HG03558 (cell line): Measurements from ENCODE around the gene RBM24.
"Not testable (repeated sequence)": the region's sequence is repeated elsewhere in the genome, so short reads cannot be mapped to it uniquely, and the experiment has no call there.

ENCODE experiments used
- ATAC-seq: cut with Tn5 transposase; IDR thresholded peaks from one replicate; pipeline ENCODE4 v1.9.1; 2021; ENCODE audit warnings: moderate number of reproducible peaks; ENCODE audit not compliant: unreplicated experiment; ENCODE audit errors: extremely low read depth

Gene RBM24

GRCh38 chr6:17289630-17290061 lies 8.5 kb downstream of the RBM24 start:
- ATAC-seq: no peak

DNA sequence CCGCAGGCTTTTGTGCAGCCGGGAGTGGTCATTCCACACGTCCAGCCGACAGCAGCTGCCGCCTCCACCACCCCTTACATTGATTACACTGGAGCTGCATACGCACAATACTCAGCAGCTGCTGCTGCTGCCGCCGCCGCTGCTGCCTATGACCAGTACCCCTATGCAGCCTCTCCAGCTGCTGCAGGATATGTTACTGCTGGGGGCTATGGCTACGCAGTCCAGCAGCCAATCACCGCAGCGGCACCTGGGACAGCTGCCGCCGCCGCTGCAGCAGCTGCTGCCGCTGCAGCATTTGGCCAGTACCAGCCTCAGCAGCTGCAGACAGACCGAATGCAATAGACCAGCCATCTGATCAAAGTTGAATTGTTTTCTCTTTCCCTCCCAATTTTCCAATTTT lies 10.6 kb downstream of the RBM24 start:
- no peak for ATAC-seq

- no peak for ATAC-seq
Observed at GRCh38 chr6:17292600-17293133, 11.5 kb downstream of the RBM24 start.

GRCh38 chr6:17293395-17293794 lies 12.2 kb downstream of the RBM24 start:
- no peak for ATAC-seq

- no peak for ATAC-seq
Observed at GRCh38 chr6:17297271-17298080, 16.3 kb downstream of the RBM24 start.

DNA sequence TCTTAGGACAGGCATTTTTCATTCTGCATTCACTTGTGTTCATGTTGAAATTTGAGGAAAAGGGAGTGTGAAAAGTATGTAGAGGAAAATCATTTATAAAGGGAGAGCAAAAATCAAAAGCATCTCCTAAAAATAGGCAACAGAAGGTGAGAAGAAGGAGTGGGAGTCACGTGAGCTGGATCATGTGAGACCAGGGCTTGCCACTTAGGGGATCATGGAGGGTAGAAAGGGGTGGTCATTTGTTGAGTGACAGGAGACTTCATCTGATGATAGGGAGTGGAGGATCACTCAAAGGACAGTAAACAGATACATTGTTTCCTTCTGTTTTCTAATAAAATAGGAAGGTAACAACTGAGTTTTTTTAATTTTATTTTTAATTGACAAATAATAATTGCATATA lies 17.1 kb downstream of the RBM24 start:
- ATAC-seq: no peak

- no peak for ATAC-seq
Observed at GRCh38 chr6:17299222-17299621, 18.1 kb downstream of the RBM24 start.

- no peak for ATAC-seq
Observed at GRCh38 chr6:17299750-17300149, 18.6 kb downstream of the RBM24 start.

DNA sequence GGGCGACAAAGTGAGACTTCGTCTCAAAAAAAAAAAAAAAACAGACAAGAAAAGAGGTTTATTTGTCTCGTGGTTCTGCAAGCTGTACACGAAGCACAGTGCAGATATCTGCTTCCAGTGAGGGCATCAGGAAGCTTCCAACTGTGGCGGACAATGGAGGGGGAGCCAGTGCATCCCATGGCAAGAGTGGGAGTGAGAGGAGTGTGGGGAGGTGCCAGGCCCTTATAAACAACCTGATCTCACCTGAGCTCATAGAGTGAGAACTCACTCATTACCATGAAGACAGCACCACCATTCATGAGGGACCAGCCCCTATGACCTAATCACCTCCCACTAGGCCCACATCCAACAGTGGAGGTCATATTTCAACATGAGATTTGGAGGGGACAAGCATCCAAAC lies 19.5 kb downstream of the RBM24 start:
- no peak for ATAC-seq

DNA sequence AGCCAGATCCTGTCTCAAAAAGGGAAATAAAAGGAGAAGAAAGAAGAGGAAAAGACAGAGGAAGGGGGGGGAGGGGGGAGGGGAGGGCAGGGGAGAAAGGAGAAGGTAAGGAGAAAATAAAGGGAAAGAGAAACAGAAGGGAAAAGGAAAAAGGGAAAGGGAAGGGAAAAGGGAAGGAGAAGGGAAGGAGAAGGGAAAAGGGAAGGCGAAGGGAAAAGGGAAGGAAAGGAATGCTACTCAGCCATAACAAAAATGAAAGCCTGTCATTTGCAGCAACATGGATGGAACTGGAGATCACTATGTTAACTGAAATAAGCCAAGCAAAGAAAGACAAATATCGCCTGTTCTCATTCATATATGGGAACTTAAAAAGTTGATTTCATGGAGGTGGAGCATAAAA lies 22.3 kb downstream of the RBM24 start:
- no peak for ATAC-seq

- ATAC-seq: no peak
Observed at GRCh38 chr6:17305219-17306001, 24.2 kb downstream of the RBM24 start.

GRCh38 chr6:17311595-17312311 lies 30.6 kb downstream of the RBM24 start:
- ATAC-seq: no peak

DNA sequence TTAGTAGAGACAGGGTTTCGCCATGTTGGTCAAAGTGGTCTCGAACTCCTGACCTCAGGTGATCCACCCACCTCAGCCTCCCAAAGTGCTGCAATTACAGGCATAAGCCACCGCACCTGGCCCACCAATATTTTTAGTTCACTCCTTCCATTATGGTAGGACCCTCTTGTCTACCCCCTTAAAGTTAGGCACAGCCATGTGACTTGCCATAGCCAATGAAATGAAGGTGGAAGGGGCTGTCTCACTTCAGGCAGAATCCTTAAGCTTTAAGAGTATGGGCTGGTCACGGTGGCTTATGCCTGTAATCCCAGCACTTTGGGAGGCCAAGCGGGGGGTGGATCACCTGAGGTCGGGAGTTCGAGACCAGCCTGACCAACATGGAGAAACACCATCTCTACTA lies 32.1 kb downstream of the RBM24 start:
- not testable (repeated sequence) for ATAC-seq

- no peak for ATAC-seq
Observed at GRCh38 chr6:17313971-17314370, 32.8 kb downstream of the RBM24 start.

GRCh38 chr6:17315262-17315661 lies 34.1 kb downstream of the RBM24 start:
- ATAC-seq: no peak

DNA sequence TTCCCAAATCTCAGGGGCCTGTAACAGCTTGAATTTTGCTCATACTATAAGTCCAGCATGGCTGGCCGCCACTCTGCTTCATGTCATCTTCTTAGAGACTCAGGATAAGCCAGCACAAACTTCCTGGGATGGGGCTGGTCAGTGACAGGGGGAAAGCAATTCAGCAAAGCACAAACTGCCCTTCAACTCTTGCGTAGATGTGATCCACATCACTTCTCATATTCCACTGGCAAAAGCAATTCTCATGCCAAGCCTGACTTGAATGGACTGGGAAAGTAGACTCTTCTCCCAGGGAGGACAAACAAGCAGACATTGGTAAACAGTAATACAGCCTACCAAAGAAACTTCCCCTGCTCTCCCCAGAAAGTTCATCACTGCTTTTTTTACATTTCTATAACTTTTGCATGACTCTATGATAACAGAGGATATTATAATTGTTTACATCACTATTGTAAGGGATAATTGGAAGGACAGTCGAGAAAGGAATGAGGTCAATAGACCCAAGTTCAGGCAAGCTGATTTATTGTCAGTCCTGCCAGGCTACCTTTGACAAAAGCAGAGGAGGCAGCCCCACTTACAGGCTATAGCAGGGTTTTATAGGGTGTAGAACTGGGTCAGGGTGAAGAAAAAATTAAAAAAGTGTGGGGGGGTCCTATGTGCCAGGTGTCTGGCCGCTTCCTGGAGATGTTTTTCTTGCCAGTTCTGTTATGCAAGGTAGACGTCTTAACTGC lies 37.4 kb downstream of the RBM24 start:
- no peak for ATAC-seq

DNA sequence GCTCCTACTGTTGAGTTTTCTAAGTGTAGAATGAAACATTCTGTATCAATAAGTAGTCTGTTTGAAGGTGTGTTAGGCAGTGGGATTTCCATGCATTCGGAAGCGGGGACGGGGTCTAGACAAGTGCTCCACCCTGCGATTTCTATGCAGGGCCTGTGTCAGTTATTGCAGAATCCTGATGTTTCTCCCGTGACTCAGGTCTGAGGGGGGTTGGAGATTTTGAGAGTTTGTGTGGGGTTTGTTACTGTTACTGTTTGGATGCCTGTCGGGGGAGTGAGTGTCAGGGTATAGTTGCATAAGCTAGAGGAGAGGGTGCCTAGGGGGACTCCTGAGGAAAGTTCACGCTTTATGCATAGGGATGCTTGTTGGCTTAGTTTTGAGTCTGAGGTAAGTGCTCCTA lies 39.1 kb downstream of the RBM24 start:
- ATAC-seq: not testable (repeated sequence)

DNA sequence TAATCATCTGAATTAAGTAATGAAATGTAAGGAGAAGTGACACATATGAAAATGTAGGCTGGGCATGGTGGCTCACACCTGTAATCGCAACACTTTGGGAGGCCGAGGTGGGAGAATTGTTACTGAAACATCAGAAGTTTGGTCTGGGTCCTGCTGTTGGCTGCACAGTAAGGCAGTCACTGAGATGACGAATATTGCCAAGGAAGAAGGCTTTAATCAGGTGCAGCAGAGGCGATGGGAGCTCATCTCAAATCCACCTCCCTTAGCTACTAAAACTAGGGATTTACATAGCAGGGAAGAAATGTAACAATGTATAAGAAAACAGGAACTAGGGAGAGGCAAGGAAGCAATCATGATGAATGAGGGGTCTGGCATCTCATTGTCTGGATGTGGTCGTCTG lies 50.1 kb downstream of the RBM24 start:
- no peak for ATAC-seq

DNA sequence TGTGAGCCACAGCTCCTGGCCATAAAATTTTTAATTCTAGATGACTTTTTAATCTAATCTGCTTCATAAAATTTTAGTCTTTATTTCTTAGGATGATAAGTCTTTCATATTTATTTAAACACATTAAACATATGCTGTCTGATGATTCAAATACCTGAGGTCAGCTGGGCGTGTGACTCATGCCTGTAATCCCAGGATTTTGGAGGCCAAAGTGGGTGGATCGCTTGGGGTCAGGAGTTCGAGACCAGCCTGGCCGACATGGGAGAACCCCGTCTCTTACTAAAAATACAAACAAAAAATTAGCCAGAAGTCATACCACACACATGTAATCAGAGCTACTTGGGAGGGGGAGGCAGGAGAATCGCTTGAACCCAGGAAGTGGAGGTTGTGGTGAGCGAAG lies 53.1 kb downstream of the RBM24 start:
- ATAC-seq: no peak

DNA sequence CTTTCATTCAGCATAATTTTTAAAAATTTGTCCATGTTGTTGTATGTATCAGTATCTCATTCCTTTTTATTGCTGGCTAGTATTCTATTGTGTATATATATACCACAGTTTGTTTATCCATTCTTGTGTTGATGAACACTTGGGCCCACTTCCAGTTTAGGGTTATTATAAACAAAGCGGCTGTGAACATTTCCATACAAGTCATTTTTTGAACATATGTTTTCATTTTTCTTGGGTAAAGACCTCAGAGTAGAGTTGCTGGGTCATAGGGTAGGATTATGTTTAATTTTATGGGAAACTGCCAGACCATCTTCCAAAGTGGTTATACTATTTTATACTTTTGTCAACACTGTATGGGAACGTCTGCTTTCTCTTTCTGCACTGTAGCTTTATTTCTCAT lies 55.3 kb downstream of the RBM24 start:
- no peak for ATAC-seq
